HG03064 (cell line): ENCODE measurements around the gene C19orf38.

Experiments
- ATAC-seq: cut with Tn5 transposase; IDR thresholded peaks from one replicate; pipeline ENCODE4 v1.9.1; 2021; ENCODE audit warnings: low read depth; ENCODE audit not compliant: unreplicated experiment

Gene C19orf38

DNA sequence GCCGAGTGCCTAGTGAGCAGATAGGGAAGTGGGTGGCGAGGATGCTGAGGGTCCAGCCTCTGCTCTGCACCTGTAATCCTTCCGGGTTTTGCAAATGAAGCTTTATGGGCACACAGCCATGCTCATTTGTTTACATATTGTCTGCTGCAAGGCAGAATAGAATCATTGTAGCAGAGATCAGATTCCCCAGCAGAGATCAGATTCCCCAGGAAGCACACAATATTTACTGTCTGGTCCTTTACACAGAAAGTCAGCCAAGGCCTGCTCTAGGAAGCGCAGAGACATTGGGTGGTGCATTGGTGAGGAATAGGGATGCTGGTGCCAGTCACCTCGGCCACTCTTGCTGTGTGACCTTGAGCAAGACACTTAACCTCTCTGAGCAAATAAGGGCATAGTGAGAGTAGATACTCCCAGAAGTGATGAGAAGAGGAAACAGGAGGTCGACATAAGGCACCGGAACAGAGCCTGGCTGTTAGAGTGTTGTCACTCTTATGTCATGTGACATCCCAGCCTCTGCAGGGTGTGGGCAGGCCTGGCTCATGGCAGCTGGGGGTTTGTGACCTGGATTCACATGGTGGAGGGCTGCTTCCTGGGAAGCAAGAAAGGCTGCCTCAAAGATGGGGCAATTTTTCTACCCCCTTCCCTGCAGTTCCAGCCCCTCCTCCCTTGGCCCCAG is 48.8 kb downstream of the C19orf38 start:
- no peak for ATAC-seq

DNA sequence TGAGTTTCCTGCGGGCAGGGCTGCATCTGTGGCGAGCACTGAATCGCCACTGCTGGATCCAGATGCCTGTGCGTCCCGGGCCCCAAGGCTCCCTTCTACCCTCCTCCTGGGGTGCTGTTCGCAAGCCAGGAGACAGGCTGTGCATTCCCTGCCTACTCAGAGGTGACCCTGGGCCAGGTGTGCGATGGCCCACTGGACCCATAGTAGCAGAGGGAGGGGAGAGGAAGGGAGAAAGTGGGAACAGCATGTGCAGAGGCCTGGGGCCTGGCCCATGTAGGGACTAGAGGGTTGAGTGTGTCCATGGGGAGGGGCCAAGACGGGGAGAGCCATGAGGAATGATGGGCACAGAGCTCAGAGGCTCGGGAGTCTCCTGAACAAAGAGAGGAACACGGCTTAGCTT is 50.4 kb downstream of the C19orf38 start:
- no peak for ATAC-seq

DNA sequence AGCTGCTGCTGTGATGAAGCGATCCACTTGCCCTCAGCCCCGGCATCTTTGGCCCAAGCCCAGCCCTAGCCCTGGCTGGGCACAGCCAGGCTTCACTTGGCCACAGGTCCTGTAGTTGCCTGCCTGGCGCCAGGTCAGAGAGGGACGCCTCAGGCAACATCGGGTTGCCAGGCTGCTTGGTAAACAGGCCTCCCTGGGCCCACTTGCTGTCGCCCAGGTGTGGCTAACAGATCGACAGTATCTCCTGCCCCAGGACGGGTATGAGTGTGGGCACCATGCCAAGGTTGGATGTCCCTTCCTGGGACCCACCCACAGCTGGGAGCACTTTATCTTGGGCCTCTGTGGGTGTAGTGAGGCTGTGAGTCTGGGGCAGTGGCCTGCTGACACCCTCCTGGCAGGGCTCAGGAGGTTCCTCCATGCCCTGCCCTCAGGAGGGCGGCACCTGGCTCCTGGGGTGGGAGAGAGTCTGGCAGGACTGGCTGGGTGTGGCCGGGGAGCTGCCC is 51.0 kb downstream of the C19orf38 start:
- no peak for ATAC-seq

DNA sequence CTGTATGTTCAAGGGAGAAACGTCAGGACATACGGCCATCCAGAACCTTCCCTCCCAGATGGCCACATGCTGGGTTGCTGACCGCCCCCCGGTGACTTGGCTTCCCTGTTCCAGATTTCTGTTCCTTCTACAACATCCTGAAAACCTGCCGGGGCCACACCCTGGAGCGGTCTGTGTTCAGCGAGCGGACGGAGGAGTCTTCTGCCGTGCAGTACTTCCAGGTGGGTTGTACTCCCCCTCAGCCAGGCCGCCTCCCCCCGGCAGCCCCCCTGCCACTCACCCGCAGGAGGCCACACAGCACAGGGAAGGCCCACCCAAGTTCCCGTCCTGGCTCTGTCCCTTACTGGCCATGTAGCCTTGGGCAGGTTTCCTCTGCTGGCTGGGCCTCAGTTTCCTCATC is 59.7 kb downstream of the C19orf38 start:
- no peak for ATAC-seq

DNA sequence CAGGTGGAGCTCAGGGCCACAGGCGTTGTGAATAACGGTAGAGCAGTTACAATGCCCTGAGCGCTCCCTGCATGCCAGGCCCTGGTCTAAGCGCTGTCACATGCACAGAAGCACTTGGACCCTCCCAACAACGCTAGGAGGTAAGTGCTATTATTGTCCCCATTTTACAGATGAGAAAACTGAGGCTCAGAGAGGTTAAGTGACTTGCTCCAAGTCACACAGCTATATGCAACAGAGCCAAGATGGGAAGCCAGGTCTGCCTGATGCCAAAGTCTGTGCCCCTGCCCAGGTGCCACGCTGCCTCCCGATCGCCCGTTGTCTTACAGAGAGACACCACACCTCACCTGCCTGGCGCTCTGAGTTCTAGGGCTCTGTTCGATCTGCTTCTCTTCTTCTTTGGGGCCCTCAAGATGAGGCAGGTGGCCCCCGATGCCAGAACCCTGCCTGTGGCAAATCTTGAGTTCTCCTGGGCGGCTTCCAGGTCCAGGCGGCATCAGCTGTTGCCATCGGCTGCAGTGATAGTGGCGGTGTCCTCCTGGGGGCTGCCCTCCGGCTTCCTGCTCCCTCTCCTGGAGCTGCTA is 60.3 kb downstream of the C19orf38 start:
- ATAC-seq: no peak

DNA sequence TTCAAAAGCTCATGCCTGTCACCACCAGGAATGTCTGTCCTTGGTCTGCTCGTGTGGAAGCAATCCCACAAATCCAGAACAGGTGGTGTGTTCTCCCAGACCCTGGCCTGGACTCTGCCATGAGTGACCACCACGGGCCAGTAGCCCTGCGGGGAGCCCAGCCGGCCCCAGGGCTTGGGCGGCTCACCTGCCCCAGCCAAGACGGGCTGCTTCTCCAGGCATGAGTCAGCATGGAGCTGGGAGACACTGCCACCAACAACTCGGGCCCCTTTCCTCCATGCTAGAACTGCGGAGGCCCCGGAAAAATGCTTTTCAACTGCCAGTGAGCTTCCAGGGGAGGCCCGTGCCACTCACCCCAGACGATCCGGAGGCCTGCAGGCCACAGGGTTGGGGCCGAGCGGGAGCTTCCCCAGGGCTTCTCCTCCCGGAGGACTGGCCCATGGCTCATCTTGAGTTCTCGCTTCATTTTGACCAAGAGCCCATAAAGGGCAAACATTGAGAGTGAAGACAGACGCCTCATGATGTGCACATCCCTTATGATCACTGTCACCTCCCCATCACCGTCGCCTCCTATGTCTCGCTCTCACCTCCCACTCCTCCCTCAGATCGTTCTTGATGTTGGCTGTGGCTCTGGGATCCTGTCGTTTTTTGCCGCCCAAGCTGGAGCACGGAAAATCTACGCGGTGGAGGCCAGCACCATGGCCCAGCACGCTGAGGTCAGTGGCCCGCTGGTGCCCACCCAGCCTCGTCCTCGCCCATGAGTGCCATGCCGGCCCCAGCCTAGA is 63.6 kb downstream of the C19orf38 start:
- no peak for ATAC-seq

DNA sequence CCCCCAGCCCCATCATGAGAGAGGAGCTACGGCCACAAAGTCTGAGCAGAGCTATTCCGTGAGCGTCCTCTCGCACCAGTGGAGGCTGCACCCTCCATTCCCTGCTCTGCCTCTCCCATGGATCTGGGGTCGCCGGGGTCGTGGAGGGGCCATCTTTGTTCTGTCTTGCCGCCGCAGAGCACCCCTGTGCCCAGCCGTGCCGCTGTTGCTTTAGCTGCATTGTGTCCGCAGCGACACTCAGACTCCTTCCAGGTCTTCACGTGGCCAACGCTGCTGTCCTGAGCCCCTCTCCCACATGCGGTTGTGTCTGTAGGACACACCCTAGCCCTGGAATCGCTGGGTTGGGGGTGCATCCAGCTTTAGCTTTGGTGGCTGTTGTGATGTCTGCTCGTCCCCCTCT is 64.4 kb downstream of the C19orf38 start:
- ATAC-seq: no peak

DNA sequence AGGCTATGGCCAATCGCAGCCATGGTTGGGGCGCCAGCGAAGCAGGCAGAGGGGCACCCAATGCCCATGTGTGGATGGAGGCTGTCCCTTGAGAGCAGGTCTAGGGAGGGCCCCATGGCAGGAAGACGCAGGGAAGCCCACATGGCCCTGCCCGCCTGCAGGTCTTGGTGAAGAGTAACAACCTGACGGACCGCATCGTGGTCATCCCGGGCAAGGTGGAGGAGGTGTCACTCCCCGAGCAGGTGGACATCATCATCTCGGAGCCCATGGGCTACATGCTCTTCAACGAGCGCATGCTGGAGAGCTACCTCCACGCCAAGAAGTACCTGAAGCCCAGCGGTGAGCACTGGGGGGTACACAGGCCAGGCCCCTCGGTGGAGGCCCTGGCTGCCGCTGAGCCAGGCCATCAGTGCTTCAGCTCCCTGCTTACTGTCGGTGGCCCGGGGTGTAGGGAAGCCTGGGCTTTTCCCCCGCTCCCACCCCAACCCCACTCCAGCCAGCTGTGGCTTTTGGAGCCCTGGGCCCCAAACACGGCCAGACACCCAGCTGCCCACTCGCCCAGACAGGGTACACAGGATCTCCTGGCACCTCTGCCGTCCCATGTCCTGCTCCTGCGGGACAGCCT is 65.6 kb downstream of the C19orf38 start:
- ATAC-seq: no peak

DNA sequence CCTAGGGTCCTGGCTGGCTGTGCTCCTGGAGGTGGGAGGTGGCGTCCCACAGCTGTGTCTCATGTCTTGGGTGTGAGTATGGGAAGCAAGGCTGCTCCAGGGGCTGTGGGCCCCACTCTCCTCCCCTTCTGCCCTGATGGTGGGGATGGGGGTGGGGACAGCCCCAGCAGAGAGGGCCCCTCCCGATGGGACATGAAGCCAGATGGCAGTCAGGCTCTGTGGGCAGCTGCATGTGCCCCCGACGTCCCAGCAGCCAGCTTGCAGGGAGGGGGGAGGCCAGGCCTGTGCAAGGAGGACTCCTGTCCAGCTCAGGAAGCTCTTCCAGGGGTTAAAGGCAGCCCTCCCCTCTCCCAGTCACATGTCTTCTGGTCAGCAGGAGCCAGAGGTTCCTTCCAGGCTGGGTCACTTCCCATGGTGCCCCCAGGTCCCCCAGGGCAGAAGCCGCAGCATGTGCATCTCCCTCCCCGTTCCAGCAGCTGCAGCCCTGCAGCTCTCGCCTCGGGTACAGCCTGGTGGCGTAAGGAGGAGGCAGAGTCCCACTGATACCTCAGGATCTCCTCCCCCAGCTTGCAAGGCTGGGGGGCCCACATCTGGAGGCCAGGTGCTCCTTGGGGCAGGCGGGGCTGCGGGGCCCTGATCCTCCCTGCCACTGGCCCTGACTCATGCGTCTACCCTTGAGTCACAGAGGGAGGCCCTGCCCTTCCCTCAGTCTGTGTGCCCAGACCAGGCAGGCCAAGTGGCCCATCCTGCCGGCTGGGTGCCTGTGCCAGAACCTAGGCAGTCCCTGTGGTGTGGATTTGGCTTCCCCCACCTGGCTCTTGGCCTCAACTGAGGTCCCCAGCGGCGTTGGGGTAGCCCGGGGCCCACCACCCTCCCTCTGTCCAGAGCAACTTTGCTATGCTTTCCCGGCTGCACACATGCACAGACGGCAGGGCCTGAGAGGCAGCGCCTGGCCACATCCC is 67.2 kb downstream of the C19orf38 start:
- no peak for ATAC-seq

DNA sequence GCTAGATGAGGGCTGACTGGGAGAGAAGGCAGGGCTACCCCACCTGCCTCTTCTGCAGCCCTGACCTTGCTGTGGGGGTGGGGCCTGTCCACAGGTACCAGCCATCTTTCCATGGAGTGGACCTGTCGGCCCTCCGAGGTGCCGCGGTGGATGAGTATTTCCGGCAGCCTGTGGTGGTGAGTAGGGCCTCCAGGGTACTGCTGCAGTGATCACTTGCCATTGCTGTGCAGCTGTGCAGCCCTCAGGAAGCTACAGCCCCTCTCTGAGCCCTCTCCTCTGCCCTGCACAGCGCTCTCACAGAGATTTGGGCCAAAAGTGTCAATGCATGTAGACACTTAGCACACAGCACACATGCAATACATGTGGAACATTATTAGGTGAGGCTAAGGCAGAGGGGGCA is 68.4 kb downstream of the C19orf38 start:
- no peak for ATAC-seq

DNA sequence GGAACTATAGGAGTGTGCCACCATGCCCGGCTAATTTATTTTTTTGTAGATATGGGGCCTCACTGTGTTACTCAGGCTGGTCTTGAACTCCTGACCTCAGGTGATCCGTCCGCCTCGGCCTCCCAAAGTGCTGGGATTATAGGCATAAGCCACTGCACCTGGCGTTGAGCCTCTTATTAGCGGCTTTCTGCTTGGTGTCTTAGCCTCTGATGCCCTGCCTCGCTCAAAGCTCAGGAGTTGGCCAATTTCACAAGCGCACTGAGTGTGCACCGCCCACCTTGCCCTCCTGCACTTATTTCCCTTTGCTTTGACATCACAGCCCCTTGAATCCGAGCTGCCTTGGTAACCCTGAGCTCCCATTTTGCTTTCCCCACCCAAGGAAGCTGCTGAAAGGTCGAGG is 70.1 kb downstream of the C19orf38 start:
- no peak for ATAC-seq
